Measurements from ENCODE around the gene RUNX2. TPM values are rescaled to one million over a fixed set of nuclear protein-coding genes. Genes with fewer than 3 reads are reported as not detected.

RUNX2 gene
- total RNA-seq, 4 donors from 2014 or later = 0.26 to 6.2 (median 2.1) TPM

DNA sequence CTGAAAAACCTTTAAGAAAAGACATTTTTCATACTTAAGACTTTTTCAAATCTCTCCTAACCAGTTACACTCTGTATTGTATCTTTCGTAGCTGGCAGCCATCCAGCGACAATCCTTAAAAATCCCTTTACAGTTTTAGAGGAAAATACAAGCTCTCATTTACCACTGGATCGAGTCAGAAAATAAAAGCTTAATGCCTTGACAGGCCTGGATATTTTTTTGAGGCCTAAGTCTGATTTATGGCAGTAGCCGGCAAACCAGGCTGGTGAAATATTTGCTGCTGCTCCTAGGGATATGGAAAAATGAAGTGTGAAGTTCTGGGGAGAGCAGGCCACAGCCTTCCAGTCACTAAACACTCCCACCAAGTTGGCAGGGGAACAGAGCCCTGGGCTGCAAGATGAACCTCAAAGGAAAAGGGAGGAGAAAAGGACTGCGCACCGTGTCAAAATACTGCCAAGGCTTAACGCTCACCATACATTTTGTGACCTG lies 262.6 kb downstream of the RUNX2 start:
- H3K36me3 ChIP-seq = no peaks in the 10 kb centered on the region

DNA sequence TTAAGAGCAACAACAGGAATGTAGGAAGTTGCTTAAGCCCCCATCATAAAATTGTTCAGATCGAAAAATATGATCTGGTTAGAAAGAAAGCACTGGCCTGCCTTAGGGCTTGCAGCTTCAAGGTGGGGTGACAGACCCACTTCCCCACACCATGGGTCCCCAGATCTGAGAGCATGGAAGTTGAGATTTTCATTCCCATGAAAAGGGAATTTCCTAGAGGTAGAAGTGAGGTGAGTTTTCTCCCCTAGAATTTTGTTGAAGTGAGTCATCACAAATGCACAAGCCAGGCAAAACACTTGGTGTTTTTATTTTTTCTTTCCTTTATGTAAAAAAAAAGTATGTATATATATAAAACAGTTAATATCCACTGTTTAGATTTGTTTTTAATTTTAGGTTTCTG lies 263.2 kb downstream of the RUNX2 start:
- peak overlapping the region; percentile 45 to 55 for H3K27ac ChIP-seq
- intact Hi-C loops (cut with DNase I; ENCODE audit: low total_unique reads) = no loop called here
- TF ChIP-seq, protein P1, sequence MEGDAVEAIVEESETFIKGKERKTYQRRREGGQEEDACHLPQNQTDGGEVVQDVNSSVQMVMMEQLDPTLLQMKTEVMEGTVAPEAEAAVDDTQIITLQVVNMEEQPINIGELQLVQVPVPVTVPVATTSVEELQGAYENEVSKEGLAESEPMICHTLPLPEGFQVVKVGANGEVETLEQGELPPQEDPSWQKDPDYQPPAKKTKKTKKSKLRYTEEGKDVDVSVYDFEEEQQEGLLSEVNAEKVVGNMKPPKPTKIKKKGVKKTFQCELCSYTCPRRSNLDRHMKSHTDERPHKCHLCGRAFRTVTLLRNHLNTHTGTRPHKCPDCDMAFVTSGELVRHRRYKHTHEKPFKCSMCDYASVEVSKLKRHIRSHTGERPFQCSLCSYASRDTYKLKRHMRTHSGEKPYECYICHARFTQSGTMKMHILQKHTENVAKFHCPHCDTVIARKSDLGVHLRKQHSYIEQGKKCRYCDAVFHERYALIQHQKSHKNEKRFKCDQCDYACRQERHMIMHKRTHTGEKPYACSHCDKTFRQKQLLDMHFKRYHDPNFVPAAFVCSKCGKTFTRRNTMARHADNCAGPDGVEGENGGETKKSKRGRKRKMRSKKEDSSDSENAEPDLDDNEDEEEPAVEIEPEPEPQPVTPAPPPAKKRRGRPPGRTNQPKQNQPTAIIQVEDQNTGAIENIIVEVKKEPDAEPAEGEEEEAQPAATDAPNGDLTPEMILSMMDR (IDR thresholded peaks at IDR 0.05) = no peak
- no peak for TF ChIP-seq POLR2A (IDR thresholded peaks at IDR 0.05)
- H3K4me3 ChIP-seq = no peak overlapping the region
- no peaks in the 10 kb centered on the region for H3K9me3 ChIP-seq
- peaks cover 0 to 6% of the 10 kb centered on the region in 2 donors for H3K4me1 ChIP-seq
- no peaks in the 10 kb centered on the region for H3K36me3 ChIP-seq
- H3K27me3 ChIP-seq = no peaks in the 10 kb centered on the region
- no peak for DNase-seq

More for the DNA sequence above, 262.6 kb downstream of the RUNX2 start:
- Histone ChIP-seq H3K4me1 (peaks cover 0 to 6% of the 10 kb centered on the region in 2 donors), H3K4me3 (no peak overlapping the region), H3K27me3 (no peaks in the 10 kb centered on the region), H3K9me3 (no peaks in the 10 kb centered on the region), H3K27ac (peak overlapping the region; percentile 45 to 55)
- TF ChIP-seq, protein P1 (IDR thresholded peaks at IDR 0.05) = no peak
- TF ChIP-seq POLR2A (IDR thresholded peaks at IDR 0.05) = no peak
- DNase-seq = peak; percentile 42 to 53
- intact Hi-C loops (cut with DNase I; ENCODE audit: low total_unique reads) = no loop called here

DNA sequence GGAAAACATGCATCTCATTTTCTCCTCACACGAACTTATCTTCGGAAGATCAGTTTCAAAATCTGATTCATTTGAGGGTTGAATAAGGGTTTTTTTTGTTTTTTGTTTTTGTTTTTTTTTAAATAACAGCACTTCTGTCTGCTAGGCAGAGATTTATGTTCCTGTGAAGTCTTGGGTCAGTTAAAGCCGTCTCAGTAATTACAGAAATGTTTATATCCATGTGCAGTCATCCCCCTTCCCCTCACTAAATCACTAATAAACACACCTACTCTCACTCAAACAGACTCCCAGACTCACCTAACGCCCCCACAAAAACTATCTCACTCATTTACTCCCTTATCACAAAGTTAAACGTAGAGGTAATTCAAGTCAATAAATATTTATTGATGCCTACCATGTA lies 263.8 kb downstream of the RUNX2 start:
- H3K27me3 ChIP-seq = no peaks in the 10 kb centered on the region
- H3K9me3 ChIP-seq = no peaks in the 10 kb centered on the region
- DNase-seq = no peak
- H3K36me3 ChIP-seq = no peaks in the 10 kb centered on the region
- H3K4me3 ChIP-seq = no peak overlapping the region
- H3K4me1 ChIP-seq = peaks cover 0 to 6% of the 10 kb centered on the region in 2 donors
- no peak overlapping the region for H3K27ac ChIP-seq
- intact Hi-C loops (cut with DNase I; ENCODE audit: low total_unique reads) = no loop called here
- TF ChIP-seq, protein P1 (IDR thresholded peaks at IDR 0.05) = no peak
- no peak for TF ChIP-seq POLR2A (IDR thresholded peaks at IDR 0.05)

DNA sequence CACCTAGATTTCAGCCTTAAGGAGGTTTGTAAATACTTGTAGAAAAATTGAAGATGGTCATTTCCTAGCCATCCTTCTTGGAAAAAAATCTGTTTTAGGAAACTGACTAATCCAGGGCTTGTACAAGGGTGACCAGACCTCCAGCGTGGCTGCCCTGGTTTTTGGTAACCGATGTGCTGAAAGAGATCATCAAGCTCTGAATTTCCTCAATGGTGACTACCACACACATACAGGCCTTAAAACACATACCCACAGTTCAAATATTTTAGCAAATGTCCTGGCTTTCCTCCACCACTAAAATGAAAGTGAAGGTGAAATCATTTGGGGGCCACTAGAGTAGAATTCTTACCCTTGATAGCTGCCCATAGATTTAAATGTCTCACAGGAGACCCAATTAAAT lies 264.9 kb downstream of the RUNX2 start:
- intact Hi-C loops (cut with DNase I; ENCODE audit: low total_unique reads) = no loop called here
- no peak overlapping the region for H3K27ac ChIP-seq
- no peaks in the 10 kb centered on the region for H3K27me3 ChIP-seq
- no peaks in the 10 kb centered on the region for H3K9me3 ChIP-seq
- H3K4me3 ChIP-seq = no peak overlapping the region
- no peak for DNase-seq
- H3K4me1 ChIP-seq = peaks cover 0 to 6% of the 10 kb centered on the region in 2 donors
- no peaks in the 10 kb centered on the region for H3K36me3 ChIP-seq
- TF ChIP-seq, protein P1 (IDR thresholded peaks at IDR 0.05) = no peak
- no peak for TF ChIP-seq POLR2A (IDR thresholded peaks at IDR 0.05)

DNA sequence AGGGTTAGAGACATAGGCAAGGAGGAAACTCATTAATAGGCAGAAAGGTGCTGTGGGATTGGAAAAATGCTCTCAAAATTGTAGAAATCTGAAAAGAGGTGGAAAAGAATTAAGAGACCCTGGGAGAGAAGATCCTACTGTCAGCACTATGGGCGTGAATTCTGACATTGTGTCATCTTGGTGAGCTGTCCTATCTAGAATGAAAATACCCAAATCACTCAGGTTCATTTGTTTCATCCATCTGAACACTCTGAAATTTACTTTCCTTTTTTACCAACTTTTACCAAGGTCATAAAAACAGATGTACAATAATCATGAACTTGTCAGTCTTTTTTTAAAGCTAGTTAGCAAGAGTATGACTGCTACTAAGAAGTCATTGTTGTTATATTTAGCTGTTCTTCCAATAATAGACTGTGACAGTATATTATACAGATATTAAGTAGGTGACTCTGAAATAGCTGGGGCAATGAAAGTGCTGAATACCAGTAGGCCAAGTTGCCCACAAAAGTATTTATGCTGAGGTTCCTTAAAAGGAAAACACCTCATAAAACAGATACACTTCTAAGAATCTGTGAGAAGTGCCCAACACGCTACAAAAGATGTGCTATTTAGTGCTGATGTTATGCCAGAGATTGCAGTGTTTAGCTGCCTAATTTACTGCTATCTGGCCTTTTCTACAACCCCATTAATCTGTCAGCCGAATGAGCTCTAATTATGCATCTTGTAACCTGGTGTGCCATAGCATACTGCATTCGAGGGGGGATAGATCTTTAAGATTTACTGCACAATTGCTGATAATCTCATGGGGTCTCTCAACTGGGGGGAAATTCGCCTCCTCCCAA lies 267.1 kb downstream of the RUNX2 start:
- no peaks in the 10 kb centered on the region for H3K36me3 ChIP-seq
- H3K9me3 ChIP-seq = no peaks in the 10 kb centered on the region
- peaks cover 0 to 2% of the 10 kb centered on the region in 2 donors for H3K4me1 ChIP-seq
- H3K27me3 ChIP-seq = no peaks in the 10 kb centered on the region
- no peak for DNase-seq
- no peak overlapping the region for H3K27ac ChIP-seq
- TF ChIP-seq, protein P1 (IDR thresholded peaks at IDR 0.05) = no peak
- no peak for TF ChIP-seq POLR2A (IDR thresholded peaks at IDR 0.05)
- intact Hi-C loops (cut with DNase I; ENCODE audit: low total_unique reads) = no loop called here
- no peak overlapping the region for H3K4me3 ChIP-seq

All from uterus (tissue), 4 donors.